GM12878 (cell line): ENCODE data around the gene FDX2. TPM values are rescaled to one million over a fixed set of nuclear protein-coding genes. Genes with fewer than 3 reads are reported as not detected.

ENCODE experiments used
- ATAC-seq: fragments of 200-7000 bp; cut with Tn5 transposase; 3 replicates; pipeline ENCODE4 v1.9.1; 2020; ENCODE audit warnings: mild to moderate bottlenecking, moderate library complexity
- BruUV-seq: library from RNA; stranded (reverse); fragments of 400-500 nt; replicated peaks from 2 replicates; lab custom pipeline; 2021; lab: Mats Ljungman, UMichigan
- CTCF ChIA-PET: fragments of 300-600 bp; sonication (Branson Sonifier 250); formaldehyde crosslinking; extraction: SDS; loops from one replicate; lab custom pipeline; 2021; ENCODE audit warnings: inconsistent platforms; lab: Yijun Ruan, JAX
- POLR2A ChIA-PET: fragments of 350-600 bp; formaldehyde crosslinking; extraction: SDS; loops from one replicate; lab custom pipeline; 2021; ENCODE audit warnings: inconsistent platforms; lab: Charles Lee
- RAD21 ChIA-PET: fragments of 300-600 bp; sonication (Branson Sonifier 250); formaldehyde crosslinking; loops from one replicate; lab custom pipeline; 2023; ENCODE audit warnings: antibody characterized with exemption; ENCODE audit not compliant: unreplicated experiment; lab: Charles Lee
- SMC1A ChIA-PET: fragments of 300-600 bp; sonication (Branson Sonifier 250); formaldehyde crosslinking; loops from one replicate; lab custom pipeline; 2023; ENCODE audit not compliant: unreplicated experiment, uncharacterized antibody; lab: Charles Lee
- DNase-seq: peaks from one replicate; pipeline ENCODE4 v3.0.0-alpha.2; 2011; ENCODE audit warnings: low read depth, low spot score
- FAIRE-seq: peaks from 3 replicates; lab custom pipeline; 2011; peaks lifted over from hg19 to GRCh38; lab: Jason Lieb, UNC
- H2AFZ ChIP-seq: 2 replicates; pipeline ENCODE4 v1.6.0; 2011; ENCODE audit warnings: low read depth, low read length, control low read depth; ENCODE audit not compliant: control insufficient read depth
- H3K27ac ChIP-seq: 2 replicates; pipeline ENCODE4 v1.5.1; 2011; ENCODE audit warnings: control low read depth; ENCODE audit not compliant: control insufficient read depth, insufficient read depth
- H3K27me3 ChIP-seq, 2 experiments: replicated peaks in 1 of 2; 2 replicates each; pipeline versions ENCODE4 v1.6.0 to v1.6.1; 2011; ENCODE audit warnings: low read length in 1 of 2; ENCODE audit not compliant: control insufficient read depth in 2 of 2, insufficient read depth in 2 of 2
- H3K36me3 ChIP-seq, 2 experiments: 2 replicates each; pipeline ENCODE4 v1.5.1; 2011; ENCODE audit warnings: low read length in 1 of 2; ENCODE audit not compliant: control insufficient read depth in 2 of 2, insufficient read depth in 2 of 2
- H3K4me1 ChIP-seq: 2 replicates; pipeline ENCODE4 v1.6.1; 2011; ENCODE audit warnings: mild to moderate bottlenecking, low read length, moderate library complexity, mixed read lengths; ENCODE audit not compliant: control insufficient read depth, insufficient read depth
- H3K4me2 ChIP-seq: 2 replicates; pipeline ENCODE4 v1.6.0; 2011; ENCODE audit warnings: control low read depth; ENCODE audit not compliant: control insufficient read depth, insufficient read depth
- H3K4me3 ChIP-seq: fragments of 200-600 bp; sonication (generic); 2 replicates; pipeline ENCODE4 v1.5.1; 2016
- H3K79me2 ChIP-seq: 2 replicates; pipeline ENCODE4 v1.6.0; 2011; ENCODE audit warnings: low read length; ENCODE audit not compliant: control insufficient read depth, insufficient read depth
- H3K9ac ChIP-seq: 2 replicates; pipeline ENCODE4 v1.8.0; 2011; ENCODE audit warnings: low read length, control low read depth, mixed read lengths; ENCODE audit not compliant: control insufficient read depth, insufficient read depth
- H3K9me3 ChIP-seq: replicated peaks from 3 replicates; pipeline ENCODE4 v1.5.1; 2011; ENCODE audit warnings: mild to moderate bottlenecking, low read length; ENCODE audit not compliant: control insufficient read depth, insufficient read depth
- H4K20me1 ChIP-seq: 2 replicates; pipeline ENCODE4 v1.6.0; 2011; ENCODE audit not compliant: control insufficient read depth, insufficient read depth
- DPF2 ChIP-seq: fragments of 450-650 bp; IDR thresholded peaks from 2 replicates; pipeline ENCODE4 v1.6.1; 2017; ENCODE audit warnings: mild to moderate bottlenecking
- EED ChIP-seq: sonication (generic); IDR thresholded peaks from 2 replicates; pipeline ENCODE4 v1.6.1; 2016; ENCODE audit warnings: antibody characterized with exemption, low read depth
- FOS ChIP-seq: IDR thresholded peaks from 3 replicates; pipeline ENCODE4 v1.6.1; 2011; ENCODE audit warnings: borderline replicate concordance; ENCODE audit not compliant: insufficient read length; ENCODE audit errors: extremely low read depth
- IRF3 ChIP-seq: fragments of 450-650 bp; IDR thresholded peaks from 2 replicates; pipeline ENCODE4 v1.6.1; 2014; ENCODE audit warnings: mild to moderate bottlenecking
- NFXL1 ChIP-seq: fragments of 450-650 bp; IDR thresholded peaks from 2 replicates; pipeline ENCODE4 v1.6.1; 2017; ENCODE audit warnings: antibody characterized with exemption, mild to moderate bottlenecking, borderline replicate concordance
- POLR2A ChIP-seq: IDR thresholded peaks from 2 replicates; pipeline ENCODE4 v1.6.1; 2011; ENCODE audit warnings: low read depth, mild to moderate bottlenecking, low read length
- ZBED1 ChIP-seq: IDR thresholded peaks from 2 replicates; pipeline ENCODE4 v1.6.1; 2016; ENCODE audit warnings: borderline replicate concordance
- ZNF24 ChIP-seq: fragments of 450-650 bp; IDR thresholded peaks from 2 replicates; pipeline ENCODE4 v1.6.1; 2017; ENCODE audit warnings: antibody characterized with exemption, mild to moderate bottlenecking
- ZNF274 ChIP-seq: IDR thresholded peaks from one replicate; pipeline ENCODE4 v1.8.0; 2011; ENCODE audit not compliant: insufficient read length, insufficient read depth
- WGBS: methylation state at CpG from one replicate; pipeline ENCODE4 v1.1.6; 2016; ENCODE audit warnings: low lambda C conversion rate; ENCODE audit not compliant: insufficient replicate concordance, insufficient coverage; ENCODE audit errors: missing lambda C conversion rate; 5-methylcytosine and 5-hydroxymethylcytosine counted together
- in situ Hi-C: fragments of 300-500 bp; cut with MboI; formaldehyde crosslinking; loops from 9 replicates; pipeline ENCODE4 v1.14.3; 2018; ENCODE audit warnings: mixed read lengths
- intact Hi-C: fragments of 100-400 bp; cut with micrococcal nuclease; formaldehyde crosslinking; loops from one replicate; pipeline ENCODE4 v1.14.2; 2022; ENCODE audit not compliant: unreplicated experiment
- polyA plus RNA-seq, 11 experiments: library from polyadenylated mRNA; depleted of rRNA in 4 of 11; unstranded in 6 of 11; stranded (reverse) in 5 of 11; fragments of >200 nt; fragmentation: Nextera tagmentation in 4 of 11; fragmentation: Illumina TruSeq in 1 of 11; extraction: Ambion mirVana in 4 of 11; extraction: Trizol in 1 of 11; gene quantifications; 1 replicate in 1 of 11; 2 replicates in 10 of 11; pipeline versions ENCODE4 v1.2.1 to v1.2.3, GENCODE V29; 2011 to 2016; ENCODE audit warnings: inconsistent platforms in 2 of 11, missing spikeins in 2 of 11, low read depth in 1 of 11
- total RNA-seq, 4 experiments: library from RNA; depleted of rRNA in 3 of 4; stranded (reverse); fragments of >200 nt in 3 of 4; fragmentation: Illumina TruSeq in 1 of 4; extraction: Trizol in 1 of 4; gene quantifications; 2 replicates each; pipeline versions ENCODE4 v1.2.1 to v1.2.3, GENCODE V29; 2013 to 2021
- TF ChIP-seq, protein P1 (sequence below): IDR thresholded peaks from 2 replicates; pipeline ENCODE4 v1.6.1; 2011; ENCODE audit warnings: mild to moderate bottlenecking, low read depth, low read length, moderate library complexity; ENCODE audit not compliant: insufficient replicate concordance
- TF ChIP-seq, protein P2 (sequence below): IDR thresholded peaks from 2 replicates; pipeline ENCODE4 v1.6.1; 2012; ENCODE audit warnings: low read depth, low read length, improper control_type of control experiment

Gene FDX2
- total and polyA plus RNA-seq, 10 of the 15 experiments (the other 5 are each of a cell fraction or from before 2014, with no cell fraction given): 1.4 to 50.4 (median 24.7) TPM

DNA sequence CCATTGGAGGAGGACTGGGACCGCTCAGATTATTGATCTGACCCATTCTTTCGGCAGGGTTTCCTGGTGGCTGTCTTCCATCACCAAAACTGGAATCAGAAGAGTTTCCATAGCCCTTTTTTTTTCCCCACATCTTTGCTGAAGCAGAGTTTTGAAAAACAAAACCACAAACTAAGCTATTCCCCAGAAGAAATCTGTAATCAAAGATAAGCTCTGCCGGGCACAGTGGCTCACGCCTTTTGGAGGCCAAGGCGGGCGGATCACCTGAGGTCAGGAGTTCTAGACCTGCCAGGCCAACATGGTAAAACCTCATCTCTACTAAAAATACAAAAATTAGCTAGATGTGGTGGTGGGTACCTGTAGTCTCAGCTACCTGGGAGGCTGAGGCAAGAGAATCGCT, 49.1 kb downstream of the FDX2 start:
- no peak for ATAC-seq
- RAD21 ChIA-PET: interaction anchor here (0.7 to 1.5 kb wide), 5 partner anchors 15 to 126 kb away, joined by 3 to 4 read pairs (median 4); partner anchors contain the start of genes MRPL4 and TYK2
- Histone ChIP-seq H3K79me2 (peaks cover 19% of the 10 kb centered on the region), H3K4me3 (no peak overlapping the region), H3K27me3 (no peaks in the 10 kb centered on the region), H4K20me1 (no peaks in the 10 kb centered on the region), H3K4me1 (no peaks in the 10 kb centered on the region; the same call in 1 of the 2 replicates), H3K4me2 (no peak overlapping the region), H3K9ac (no peak overlapping the region), H3K9me3 (no peaks in the 10 kb centered on the region), H3K36me3 (no peaks in the 10 kb centered on the region), H3K27ac (no peak overlapping the region), H2AFZ (no peak overlapping the region)
- in situ Hi-C loops (loop anchor here (5.0 kb wide), 1 partner anchor 121 kb away; no protein-coding TSS in a partner anchor), intact Hi-C loops (no loop called here)
- POLR2A ChIA-PET: interaction anchor here (0.6 to 2.7 kb wide), 4 partner anchors 16 to 149 kb away, joined by 3 to 13 read pairs (median 4); no protein-coding TSS in a partner anchor
- TF ChIP-seq ZNF24: no peak
- no peak for TF ChIP-seq ZNF274
- TF ChIP-seq EED: no peak
- no TSS peak for BruUV-seq
- DNase-seq: no peak
- no peak for FAIRE-seq
- SMC1A ChIA-PET: interaction anchor here (0.9 to 8.5 kb wide), 2 partner anchors 120 to 125 kb away, joined by 4 to 158 read pairs; no protein-coding TSS in a partner anchor
- CTCF ChIA-PET: interaction anchor here (1.3 to 11.2 kb wide), 6 partner anchors 7 to 154 kb away, joined by 3 to 370 read pairs (median 47); partner anchors contain the start of gene TYK2
- WGBS: 92% methylated on average over 7 of the region's 7 CpGs

- H3K9ac ChIP-seq: no peak overlapping the region
- TF ChIP-seq EED: no peak
- TF ChIP-seq POLR2A: no peak
- TF ChIP-seq ZBED1: no peak
- no peak for TF ChIP-seq FOS
- TF ChIP-seq IRF3: no peak
- TF ChIP-seq, protein P1, sequence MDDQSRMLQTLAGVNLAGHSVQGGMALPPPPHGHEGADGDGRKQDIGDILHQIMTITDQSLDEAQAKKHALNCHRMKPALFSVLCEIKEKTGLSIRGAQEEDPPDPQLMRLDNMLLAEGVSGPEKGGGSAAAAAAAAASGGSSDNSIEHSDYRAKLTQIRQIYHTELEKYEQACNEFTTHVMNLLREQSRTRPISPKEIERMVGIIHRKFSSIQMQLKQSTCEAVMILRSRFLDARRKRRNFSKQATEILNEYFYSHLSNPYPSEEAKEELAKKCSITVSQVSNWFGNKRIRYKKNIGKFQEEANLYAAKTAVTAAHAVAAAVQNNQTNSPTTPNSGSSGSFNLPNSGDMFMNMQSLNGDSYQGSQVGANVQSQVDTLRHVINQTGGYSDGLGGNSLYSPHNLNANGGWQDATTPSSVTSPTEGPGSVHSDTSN: no peak
- TF ChIP-seq, protein P2, sequence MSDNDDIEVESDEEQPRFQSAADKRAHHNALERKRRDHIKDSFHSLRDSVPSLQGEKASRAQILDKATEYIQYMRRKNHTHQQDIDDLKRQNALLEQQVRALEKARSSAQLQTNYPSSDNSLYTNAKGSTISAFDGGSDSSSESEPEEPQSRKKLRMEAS: no peak
- no peak for TF ChIP-seq NFXL1
- no peak for TF ChIP-seq DPF2
These were observed 53.0 kb downstream of the FDX2 start for GRCh38 chr19:10262771-10263170.

More at GRCh38 chr19:10262771-10263170, 53.0 kb downstream of the FDX2 start:
- intact Hi-C loops: no loop called here
- ChIA-PET RAD21 (interaction anchor here (7.2 kb wide), 1 partner anchor 124 kb away, joined by 107 read pairs; no protein-coding TSS in a partner anchor), CTCF (interaction anchor here (0.6 to 1.6 kb wide), 3 partner anchors 124 to 149 kb away, joined by 3 to 8 read pairs (median 3); no protein-coding TSS in a partner anchor), POLR2A (interaction anchor here (0.6 kb wide), 1 partner anchor 93 kb away, joined by 3 read pairs; no protein-coding TSS in a partner anchor), SMC1A (interaction anchor here (1.1 kb wide), 2 partner anchors 27 to 116 kb away, joined by 3 read pairs; partner anchors contain the start of gene ICAM5)
- Histone ChIP-seq H3K4me2 (no peak overlapping the region), H3K27me3 (no peaks in the 10 kb centered on the region), H3K4me1 (peaks cover 11% of the 10 kb centered on the region), H3K36me3 (peaks cover 7 to 11% of the 10 kb centered on the region in 2 experiments; a peak in 3 of 4 replicates), H4K20me1 (no peaks in the 10 kb centered on the region), H2AFZ (no peak overlapping the region), H3K4me3 (no peak overlapping the region), H3K9me3 (no peaks in the 10 kb centered on the region; the same call in 2 of the 3 replicates), H3K27ac (no peak overlapping the region), H3K79me2 (no peaks in the 10 kb centered on the region)
- DNase-seq (no peak), ATAC-seq (no peak), FAIRE-seq (no peak)
- WGBS: 56% methylated on average over 7 of the region's 7 CpGs
- in situ Hi-C loops: no loop called here
- no TSS peak for BruUV-seq
